Gastrocnemius medialis (tissue), 4 donors: Measurements from ENCODE around the gene ALKBH7. TPM values are rescaled to one million over a fixed set of nuclear protein-coding genes. Genes with fewer than 3 reads are reported as not detected.

Experiments
- ATAC-seq, 2 donors: fragments of 150-250 bp; one replicate each; pipeline ENCODE4 v1.9.1; 2016
- DNase-seq, 2 donors: peaks; one replicate each; pipeline ENCODE4 v3.0.0-alpha.2; 2019
- H3K27ac ChIP-seq, 4 donors: fragments of 200-600 bp; sonication (generic); 1 replicate in 1 of 4; 2 replicates in 3 of 4; pipeline ENCODE4 v1.5.1; 2016 to 2018; ENCODE audit warnings: mild to moderate bottlenecking in 2 of 4, moderate library complexity in 1 of 4
- H3K27me3 ChIP-seq, 3 donors: fragments of 200-600 bp; sonication (generic) in 2 of 3; 1 replicate in 1 of 3; 2 replicates in 2 of 3; pipeline versions ENCODE4 v1.5.1 to v1.6.0; 2016 to 2019; ENCODE audit warnings: mild to moderate bottlenecking in 1 of 3, moderate library complexity in 1 of 3
- H3K36me3 ChIP-seq, 2 donors: fragments of 200-600 bp; sonication (generic) in 1 of 2; one replicate each; pipeline ENCODE4 v1.5.1; 2017 to 2018
- H3K4me1 ChIP-seq, 2 donors: fragments of 200-600 bp; sonication (generic) in 1 of 2; one replicate each; pipeline ENCODE4 v1.5.1; 2016 to 2017; ENCODE audit warnings: mild to moderate bottlenecking in 2 of 2
- H3K4me3 ChIP-seq, 4 donors: fragments of 200-600 bp; sonication (generic) in 3 of 4; 1 replicate in 1 of 4; 2 replicates in 3 of 4; pipeline ENCODE4 v1.5.1; 2016 to 2019; ENCODE audit warnings: mild to moderate bottlenecking in 2 of 4
- H3K9me3 ChIP-seq, 3 donors: fragments of 200-600 bp; sonication (generic) in 2 of 3; 1 replicate in 1 of 3; 2 replicates in 2 of 3; pipeline ENCODE4 v1.5.1; 2016 to 2019
- CTCF ChIP-seq, 5 experiments: fragments of 450-650 bp in 3 of 5; fragments of 200-600 bp in 2 of 5; sonication (generic) in 2 of 5; IDR thresholded peaks in 4 of 5; conservative IDR thresholded peaks in 1 of 5; 1 replicate in 4 of 5; 2 replicates in 1 of 5; pipeline ENCODE4 v1.5.1; 2016 to 2019; ENCODE audit warnings: antibody characterized with exemption in 5 of 5, mild to moderate bottlenecking in 3 of 5, moderate library complexity in 3 of 5
- POLR2A ChIP-seq, 2 donors: fragments of 450-650 bp; IDR thresholded peaks; one replicate each; pipeline ENCODE4 v1.6.1; 2017; ENCODE audit warnings: antibody characterized with exemption in 2 of 2, mild to moderate bottlenecking in 2 of 2, moderate library complexity in 2 of 2
- in situ Hi-C, 4 donors: fragments of 200-750 bp; cut with MboI; loops; one replicate each; pipeline versions ENCODE4 v1.15.0 to v1.8.0; 2017; ENCODE audit warnings: low sequenced_read_pairs in 4 of 4
- intact Hi-C: fragments of 100-400 bp; cut with DNase I; formaldehyde crosslinking; loops from one replicate; pipeline ENCODE4 v1.15.1; 2023; ENCODE audit warnings: low total_unique reads
- total RNA-seq, 4 donors: library from RNA; depleted of rRNA; stranded (reverse); fragments of >200 nt; gene quantifications; one replicate each; pipeline versions ENCODE4 v1.1.0 to v1.2.3, GENCODE V29; 2016

The ALKBH7 gene
- total RNA-seq, 4 donors from 2014 or later, result 42.2 to 112 (median 90.4) TPM

DNA sequence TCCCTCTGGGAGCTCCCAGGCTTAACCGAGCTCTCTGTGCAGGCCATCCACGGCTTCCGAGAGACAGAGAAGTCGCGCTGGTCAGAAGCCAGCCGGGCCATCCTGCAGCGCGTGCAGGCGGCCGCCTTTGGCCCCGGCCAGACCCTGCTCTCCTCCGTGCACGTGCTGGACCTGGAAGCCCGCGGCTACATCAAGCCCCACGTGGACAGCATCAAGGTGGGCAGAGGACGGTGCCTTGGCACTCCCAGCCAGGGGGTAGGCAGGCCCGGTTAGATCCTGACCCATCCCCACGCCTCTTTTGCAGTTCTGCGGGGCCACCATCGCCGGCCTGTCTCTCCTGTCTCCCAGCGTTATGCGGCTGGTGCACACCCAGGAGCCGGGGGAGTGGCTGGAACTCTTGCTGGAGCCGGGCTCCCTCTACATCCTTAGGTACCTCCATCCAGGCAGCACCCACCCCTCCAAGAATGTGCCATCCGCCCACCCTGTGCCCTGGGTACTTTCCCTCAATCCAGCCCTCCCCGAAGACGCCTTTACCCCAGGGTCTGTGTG lies 1.6 kb downstream of the ALKBH7 start:
- H3K27ac ChIP-seq, result peak overlapping the region; percentile 98 to 100 (median 100)
- peaks cover 0 to 10% of the 10 kb centered on the region in 2 donors for H3K4me1 ChIP-seq
- in situ Hi-C loops, result no loop called here
- ATAC-seq, result no peak
- intact Hi-C loops, result loop anchor here (5.0 to 10.0 kb wide), 4 partner anchors 97 to 749 kb away; partner anchors contain the start of genes MLLT1, NDUFA11, SAFB and SAFB2
- no peak for TF ChIP-seq CTCF (IDR thresholded peaks at IDR 0.05 in 4 of 5, conservative IDR thresholded peaks at IDR 0.05 in 1 of 5)
- TF ChIP-seq POLR2A (IDR thresholded peaks at IDR 0.05), result no peak
- DNase-seq, result no peak
- H3K4me3 ChIP-seq, result no peak overlapping the region
- H3K36me3 ChIP-seq, result peaks cover 0 to under 1% of the 10 kb centered on the region in 2 donors
- no peaks in the 10 kb centered on the region for H3K9me3 ChIP-seq
- no peaks in the 10 kb centered on the region for H3K27me3 ChIP-seq

- TF ChIP-seq CTCF (IDR thresholded peaks at IDR 0.05 in 4 of 5, conservative IDR thresholded peaks at IDR 0.05 in 1 of 5) (no peak), POLR2A (IDR thresholded peaks at IDR 0.05) (no peak)
- Histone ChIP-seq H3K27me3 (no peaks in the 10 kb centered on the region), H3K27ac (no peak overlapping the region), H3K36me3 (peaks cover 0 to 7% of the 10 kb centered on the region in 2 donors), H3K4me1 (peaks cover 0 to 10% of the 10 kb centered on the region in 2 donors), H3K4me3 (no peak overlapping the region), H3K9me3 (no peaks in the 10 kb centered on the region)
- DNase-seq, result no peak
- intact Hi-C loops (loop anchor here (5.0 to 10.0 kb wide), 4 partner anchors 98 to 750 kb away; partner anchors contain the start of genes MLLT1, NDUFA11, SAFB and SAFB2), in situ Hi-C loops (loop anchor here in 1 of 4 donors (25.0 kb wide), 1 partner anchor 362 kb away; the partner anchor contains the start of genes GPR108 and TRIP10)
- no peak for ATAC-seq
Measured at GRCh38 chr19:6374711-6375410, 2.3 kb downstream of the ALKBH7 start.

GRCh38 chr19:6375411-6376010 lies 2.9 kb downstream of the ALKBH7 start, which contains the start of gene PSPN:
TSS of gene PSPN (minus strand) at chr19:6375933. CDS start at chr19:6375849, 84 bp downstream.
- H3K4me1 ChIP-seq, result peaks cover 0 to 10% of the 10 kb centered on the region in 2 donors
- no peak within 1 kb of the TSS for H3K4me3 ChIP-seq
- H3K27ac ChIP-seq, result no peak within 1 kb of the TSS
- in situ Hi-C loops, result loop anchor here in 1 of 4 donors (25.0 kb wide), 1 partner anchor 362 kb away; the partner anchor contains the start of genes GPR108 and TRIP10
- ATAC-seq, result no peak
- intact Hi-C loops, result loop anchor here (10.0 kb wide), 1 partner anchor 751 kb away; the partner anchor contains the start of genes SAFB and SAFB2
- no peak for DNase-seq
- H3K27me3 ChIP-seq, result no peaks in the 10 kb centered on the region
- no peaks in the 10 kb centered on the region for H3K9me3 ChIP-seq
- H3K36me3 ChIP-seq, result peaks cover 0 to 13% of the 10 kb centered on the region in 2 donors
- no peak for TF ChIP-seq POLR2A (IDR thresholded peaks at IDR 0.05)
- TF ChIP-seq CTCF (IDR thresholded peaks at IDR 0.05 in 4 of 5, conservative IDR thresholded peaks at IDR 0.05 in 1 of 5), result no peak

- ATAC-seq, result no peak
- no peaks in the 10 kb centered on the region for H3K27me3 ChIP-seq
- H3K36me3 ChIP-seq, result peaks cover 0 to 25% of the 10 kb centered on the region in 2 donors
- no peaks in the 10 kb centered on the region for H3K9me3 ChIP-seq
- DNase-seq, result no peak
- in situ Hi-C loops (loop anchor here in 1 of 4 donors (25.0 kb wide), 1 partner anchor 361 kb away; the partner anchor contains the start of genes GPR108 and TRIP10), intact Hi-C loops (loop anchor here (10.0 kb wide), 1 partner anchor 752 kb away; the partner anchor contains the start of genes SAFB and SAFB2)
- no peak overlapping the region for H3K27ac ChIP-seq
- H3K4me1 ChIP-seq, result peaks cover 0 to 10% of the 10 kb centered on the region in 2 donors
- H3K4me3 ChIP-seq, result no peak overlapping the region
- TF ChIP-seq POLR2A (IDR thresholded peaks at IDR 0.05), result no peak
- no peak for TF ChIP-seq CTCF (IDR thresholded peaks at IDR 0.05 in 4 of 5, conservative IDR thresholded peaks at IDR 0.05 in 1 of 5)
Measured at GRCh38 chr19:6376512-6377190, 4.1 kb downstream of the ALKBH7 start.
